ENCODE data around the gene NOBOX. TPM values are rescaled to one million over a fixed set of nuclear protein-coding genes. Genes with fewer than 3 reads are reported as not detected.

NOBOX gene
- polyA plus RNA-seq, 1 donor (not counting 4 experiments of a cell fraction or from before 2014, with no cell fraction given): not detected

GRCh38 chr7:144403102-144403501 lies 391 bp downstream of the NOBOX start:
- Histone ChIP-seq H4K20me1 (ENCODE audit: control insufficient read depth, extremely low read depth, insufficient read depth, low read length) (no peaks in the 10 kb centered on the region), H3K4me2 (ENCODE audit: control insufficient read depth, extremely low read depth, insufficient read depth, low read depth, low read length) (no peak overlapping the region), H3K9me1 (ENCODE audit: control insufficient read depth, extremely low read depth, insufficient read depth, low read length) (no peaks in the 10 kb centered on the region), H3K4me3 (ENCODE audit: control insufficient read depth in 2 of 3, extremely low read depth in 1 of 3, insufficient read depth in 2 of 3, low read depth in 1 of 3, low read length in 3 of 3) (no peak overlapping the region), H3K9me3 (ENCODE audit: control insufficient read depth, low read depth, low read length) (no peaks in the 10 kb centered on the region), H3K27ac (ENCODE audit: control insufficient read depth, insufficient read depth, low read length) (no peak overlapping the region), H3K27me3 (ENCODE audit: control insufficient read depth, extremely low read depth, insufficient read depth, low read length) (no peaks in the 10 kb centered on the region), H3K79me2 (ENCODE audit: control insufficient read depth, insufficient read depth, low read length) (no peaks in the 10 kb centered on the region), H3K4me1 (ENCODE audit: control insufficient read depth, extremely low read depth, insufficient read depth, low read length) (peaks cover 15% of the 10 kb centered on the region), H2AFZ (ENCODE audit: control insufficient read depth, low read length) (no peak overlapping the region), H3K9ac (ENCODE audit: control insufficient read depth, extremely low read depth, insufficient read depth, low read length) (no peak overlapping the region), H3K36me3 (ENCODE audit: control insufficient read depth in 2 of 2, extremely low read depth in 1 of 2, insufficient read depth in 2 of 2, low read length in 2 of 2) (no peaks in the 10 kb centered on the region)
- FAIRE-seq (no peak), DNase-seq (ENCODE audit: low read depth, low spot score) (no peak)
- TF ChIP-seq EZH2 (IDR thresholded peaks at IDR 0.05; ENCODE audit: low read length) (no peak), CTCF (optimal IDR thresholded peaks at IDR 0.05 in 1 of 3, IDR thresholded peaks at IDR 0.05 in 1 of 3, conservative IDR thresholded peaks at IDR 0.05 in 1 of 3; ENCODE audit: extremely low read depth in 1 of 3, insufficient read depth in 2 of 3, low read length in 3 of 3) (no peak)
- dilution Hi-C loops (cut with MboI; ENCODE audit: extremely low pct_ligation_motif_present, low sequenced_read_pairs): no loop called here

- no peak for DNase-seq (ENCODE audit: low read depth, low spot score)
- no peaks in the 10 kb centered on the region for H4K20me1 ChIP-seq (ENCODE audit: control insufficient read depth, extremely low read depth, insufficient read depth, low read length)
- H3K36me3 ChIP-seq (ENCODE audit: control insufficient read depth in 2 of 2, extremely low read depth in 1 of 2, insufficient read depth in 2 of 2, low read length in 2 of 2): no peaks in the 10 kb centered on the region
- H2AFZ ChIP-seq (ENCODE audit: control insufficient read depth, low read length): no peak overlapping the region
- H3K79me2 ChIP-seq (ENCODE audit: control insufficient read depth, insufficient read depth, low read length): no peaks in the 10 kb centered on the region
- FAIRE-seq: no peak
- H3K27me3 ChIP-seq (ENCODE audit: control insufficient read depth, extremely low read depth, insufficient read depth, low read length): no peaks in the 10 kb centered on the region
- H3K4me3 ChIP-seq (ENCODE audit: control insufficient read depth in 2 of 3, extremely low read depth in 1 of 3, insufficient read depth in 2 of 3, low read depth in 1 of 3, low read length in 3 of 3): no peak overlapping the region
- no peak overlapping the region for H3K27ac ChIP-seq (ENCODE audit: control insufficient read depth, insufficient read depth, low read length)
- no peaks in the 10 kb centered on the region for H3K9me3 ChIP-seq (ENCODE audit: control insufficient read depth, low read depth, low read length)
- TF ChIP-seq CTCF (optimal IDR thresholded peaks at IDR 0.05 in 1 of 3, IDR thresholded peaks at IDR 0.05 in 1 of 3, conservative IDR thresholded peaks at IDR 0.05 in 1 of 3; ENCODE audit: extremely low read depth in 1 of 3, insufficient read depth in 2 of 3, low read length in 3 of 3) (no peak), EZH2 (IDR thresholded peaks at IDR 0.05; ENCODE audit: low read length) (no peak)
- H3K4me2 ChIP-seq (ENCODE audit: control insufficient read depth, extremely low read depth, insufficient read depth, low read depth, low read length): no peak overlapping the region
- dilution Hi-C loops (cut with MboI; ENCODE audit: extremely low pct_ligation_motif_present, low sequenced_read_pairs): no loop called here
- peaks cover under 1% of the 10 kb centered on the region for H3K4me1 ChIP-seq (ENCODE audit: control insufficient read depth, extremely low read depth, insufficient read depth, low read length)
- no peaks in the 10 kb centered on the region for H3K9me1 ChIP-seq (ENCODE audit: control insufficient read depth, extremely low read depth, insufficient read depth, low read length)
- H3K9ac ChIP-seq (ENCODE audit: control insufficient read depth, extremely low read depth, insufficient read depth, low read length): no peak overlapping the region
These were observed 2.0 kb downstream of the NOBOX start for GRCh38 chr7:144401490-144401889.
